ENCODE measurements around the gene TMEM245. TPM values are rescaled to one million over a fixed set of nuclear protein-coding genes. Genes with fewer than 3 reads are reported as not detected.

Gene TMEM245
- total RNA-seq, 1 donor from 2014 or later, result 37.2 TPM

GRCh38 chr9:109020581-109021511 lies 98.9 kb downstream of the TMEM245 start:
- DNase-seq, result no peak

- DNase-seq, result no peak
Measured at GRCh38 chr9:109020113-109020512, 99.6 kb downstream of the TMEM245 start.

GRCh38 chr9:109019420-109019819 lies 100.3 kb downstream of the TMEM245 start:
- DNase-seq, result no peak

- DNase-seq, result no peak
Measured at GRCh38 chr9:109017493-109017892, 102.3 kb downstream of the TMEM245 start.

GRCh38 chr9:109017061-109017460 lies 102.7 kb downstream of the TMEM245 start:
- DNase-seq, result no peak

GRCh38 chr9:109016132-109016531 lies 103.6 kb downstream of the TMEM245 start:
- DNase-seq, result no peak

GRCh38 chr9:109014608-109015280 lies 105.0 kb downstream of the TMEM245 start:
- DNase-seq, result no peak

GRCh38 chr9:109013679-109014607 lies 105.8 kb downstream of the TMEM245 start:
- peak; percentile 43 for DNase-seq

GRCh38 chr9:109012876-109013678 lies 106.7 kb downstream of the TMEM245 start, which contains the start of gene CTNNAL1:
Gene CTNNAL1 (minus strand): TSS chr9:109013499. CDS start chr9:109013442, 57 bp downstream.
- peak; percentile 88 for DNase-seq

- peak; percentile 79 for DNase-seq
Measured at GRCh38 chr9:109012009-109012875, 107.5 kb downstream of the TMEM245 start.

- DNase-seq, result no peak
Measured at GRCh38 chr9:109011231-109011671, 108.5 kb downstream of the TMEM245 start.

GRCh38 chr9:109010746-109011145 lies 109.0 kb downstream of the TMEM245 start:
- no peak for DNase-seq

GRCh38 chr9:109005678-109006077 lies 114.1 kb downstream of the TMEM245 start:
- DNase-seq, result no peak

- no peak for DNase-seq
Measured at GRCh38 chr9:109003116-109003515, 116.6 kb downstream of the TMEM245 start.

GRCh38 chr9:109002141-109002540 lies 117.6 kb downstream of the TMEM245 start:
- DNase-seq, result no peak

- no peak for DNase-seq
Measured at GRCh38 chr9:109001275-109001676, 118.5 kb downstream of the TMEM245 start.

- DNase-seq, result no peak
Measured at GRCh38 chr9:108997112-108997511, 122.6 kb downstream of the TMEM245 start.

GRCh38 chr9:108996643-108997042 lies 123.1 kb downstream of the TMEM245 start:
- DNase-seq, result no peak

GRCh38 chr9:108994695-108995094 lies 125.1 kb downstream of the TMEM245 start:
- DNase-seq, result no peak

GRCh38 chr9:108991479-108991878 lies 128.3 kb downstream of the TMEM245 start:
- no peak for DNase-seq

All from skin of body (tissue), 2 donors.